Transverse colon (tissue), 3 donors: Measurements from ENCODE around the gene PRDM2.

Experiments used
- POLR2A ChIP-seq: fragments of 450-650 bp; IDR thresholded peaks from one replicate; pipeline ENCODE4 v1.6.1; 2016; ENCODE audit warnings: antibody characterized with exemption, mild to moderate bottlenecking, moderate library complexity
- TF ChIP-seq, protein P1 (sequence below), 5 experiments: fragments of 200-600 bp in 3 of 5; fragments of 450-650 bp in 2 of 5; sonication (generic) in 3 of 5; IDR thresholded peaks; 1 replicate in 2 of 5; 2 replicates in 3 of 5; pipeline ENCODE4 v1.5.1; 2016 to 2017; ENCODE audit warnings: antibody characterized with exemption in 5 of 5, inconsistent platforms in 3 of 5, mild to moderate bottlenecking in 2 of 5, moderate library complexity in 1 of 5

DNA sequence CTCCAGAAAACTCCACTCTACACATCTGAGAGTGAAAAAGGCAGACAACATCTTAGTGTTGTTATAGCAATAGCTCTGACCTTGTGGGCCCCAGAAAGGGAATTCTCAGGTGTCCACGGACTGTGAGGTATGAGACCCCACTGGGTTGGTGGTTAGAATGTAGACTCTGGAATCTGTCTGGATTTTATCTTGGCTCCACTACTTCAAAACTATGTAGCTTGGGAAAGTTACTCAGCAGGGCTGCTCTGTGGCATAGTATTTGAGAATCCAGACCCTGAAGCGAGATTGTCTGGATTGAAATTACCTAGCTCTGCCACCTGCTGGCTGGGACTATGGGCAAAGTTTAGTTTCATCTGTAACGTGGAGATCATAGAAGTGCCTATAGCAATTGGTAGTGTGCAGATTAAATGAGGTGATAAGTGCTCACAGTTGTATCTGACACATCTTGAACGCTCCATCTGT is 25.8 kb downstream of the PRDM2 start:
- TF ChIP-seq, protein P1, sequence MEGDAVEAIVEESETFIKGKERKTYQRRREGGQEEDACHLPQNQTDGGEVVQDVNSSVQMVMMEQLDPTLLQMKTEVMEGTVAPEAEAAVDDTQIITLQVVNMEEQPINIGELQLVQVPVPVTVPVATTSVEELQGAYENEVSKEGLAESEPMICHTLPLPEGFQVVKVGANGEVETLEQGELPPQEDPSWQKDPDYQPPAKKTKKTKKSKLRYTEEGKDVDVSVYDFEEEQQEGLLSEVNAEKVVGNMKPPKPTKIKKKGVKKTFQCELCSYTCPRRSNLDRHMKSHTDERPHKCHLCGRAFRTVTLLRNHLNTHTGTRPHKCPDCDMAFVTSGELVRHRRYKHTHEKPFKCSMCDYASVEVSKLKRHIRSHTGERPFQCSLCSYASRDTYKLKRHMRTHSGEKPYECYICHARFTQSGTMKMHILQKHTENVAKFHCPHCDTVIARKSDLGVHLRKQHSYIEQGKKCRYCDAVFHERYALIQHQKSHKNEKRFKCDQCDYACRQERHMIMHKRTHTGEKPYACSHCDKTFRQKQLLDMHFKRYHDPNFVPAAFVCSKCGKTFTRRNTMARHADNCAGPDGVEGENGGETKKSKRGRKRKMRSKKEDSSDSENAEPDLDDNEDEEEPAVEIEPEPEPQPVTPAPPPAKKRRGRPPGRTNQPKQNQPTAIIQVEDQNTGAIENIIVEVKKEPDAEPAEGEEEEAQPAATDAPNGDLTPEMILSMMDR (IDR thresholded peaks at IDR 0.05), result peak; percentile 38 to 67 (median 51)
- TF ChIP-seq POLR2A, result no peak
